DMS 273 (cell line): Measurements from ENCODE around the gene MYO7B.
A peak's percentile ranks its signal among the peaks of the same experiment; 100 is the strongest.

Experiments used
- DNase-seq: peaks from one replicate; lab custom pipeline; 2025; ENCODE audit not compliant: unreplicated experiment; lab: John Stamatoyannopoulos, UW

MYO7B gene

GRCh38 chr2:127586136-127586535 is 50.7 kb downstream of the MYO7B start:
- DNase-seq = no peak

GRCh38 chr2:127586746-127587295 is 51.3 kb downstream of the MYO7B start:
- DNase-seq = no peak

- DNase-seq = no peak
These were observed 52.8 kb downstream of the MYO7B start for GRCh38 chr2:127588241-127588640.

DNA sequence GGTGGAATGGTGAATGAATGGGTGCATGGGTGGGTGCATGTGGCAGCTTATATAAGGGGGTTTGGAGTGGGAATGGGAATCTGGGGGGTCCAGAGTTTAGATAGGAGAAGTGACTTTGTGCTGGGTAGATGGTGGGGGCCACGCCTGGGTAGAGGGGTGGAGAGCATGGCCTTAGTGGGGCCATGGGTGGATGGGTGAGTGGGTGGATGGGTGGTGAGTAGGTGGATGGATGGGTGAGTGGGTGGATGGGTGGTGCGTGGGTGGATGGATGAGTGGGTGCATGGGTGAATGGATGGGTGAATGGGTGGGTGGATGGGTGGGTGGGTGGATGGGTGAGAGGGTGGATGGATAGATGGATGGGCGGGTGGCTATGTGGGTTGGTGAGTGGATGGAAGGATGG is 53.9 kb downstream of the MYO7B start:
- no peak for DNase-seq

DNA sequence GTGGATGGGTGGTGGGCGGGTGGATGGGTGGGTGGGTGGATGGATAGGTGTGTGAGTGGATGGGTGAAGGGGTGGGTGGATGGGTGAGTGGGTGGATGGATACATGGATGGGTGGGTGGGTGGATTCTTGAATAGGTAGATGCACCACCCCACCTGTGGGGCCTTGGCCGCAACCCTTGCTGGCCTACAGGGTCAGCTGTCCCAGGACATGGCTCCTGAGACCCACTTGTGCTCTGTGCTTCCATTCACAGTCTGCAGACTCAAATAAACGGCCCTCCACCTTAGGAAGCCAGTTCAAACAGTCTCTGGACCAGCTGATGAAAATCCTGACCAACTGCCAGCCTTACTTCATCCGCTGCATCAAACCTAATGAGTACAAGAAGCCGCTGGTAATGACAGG is 54.4 kb downstream of the MYO7B start:
- DNase-seq = no peak

- DNase-seq = no peak
These were observed 55.1 kb downstream of the MYO7B start for GRCh38 chr2:127590386-127591190.

- peak; percentile 84 for DNase-seq
These were observed 55.9 kb downstream of the MYO7B start for GRCh38 chr2:127591221-127591923.

GRCh38 chr2:127592761-127593227 is 57.3 kb downstream of the MYO7B start:
- no peak for DNase-seq

DNA sequence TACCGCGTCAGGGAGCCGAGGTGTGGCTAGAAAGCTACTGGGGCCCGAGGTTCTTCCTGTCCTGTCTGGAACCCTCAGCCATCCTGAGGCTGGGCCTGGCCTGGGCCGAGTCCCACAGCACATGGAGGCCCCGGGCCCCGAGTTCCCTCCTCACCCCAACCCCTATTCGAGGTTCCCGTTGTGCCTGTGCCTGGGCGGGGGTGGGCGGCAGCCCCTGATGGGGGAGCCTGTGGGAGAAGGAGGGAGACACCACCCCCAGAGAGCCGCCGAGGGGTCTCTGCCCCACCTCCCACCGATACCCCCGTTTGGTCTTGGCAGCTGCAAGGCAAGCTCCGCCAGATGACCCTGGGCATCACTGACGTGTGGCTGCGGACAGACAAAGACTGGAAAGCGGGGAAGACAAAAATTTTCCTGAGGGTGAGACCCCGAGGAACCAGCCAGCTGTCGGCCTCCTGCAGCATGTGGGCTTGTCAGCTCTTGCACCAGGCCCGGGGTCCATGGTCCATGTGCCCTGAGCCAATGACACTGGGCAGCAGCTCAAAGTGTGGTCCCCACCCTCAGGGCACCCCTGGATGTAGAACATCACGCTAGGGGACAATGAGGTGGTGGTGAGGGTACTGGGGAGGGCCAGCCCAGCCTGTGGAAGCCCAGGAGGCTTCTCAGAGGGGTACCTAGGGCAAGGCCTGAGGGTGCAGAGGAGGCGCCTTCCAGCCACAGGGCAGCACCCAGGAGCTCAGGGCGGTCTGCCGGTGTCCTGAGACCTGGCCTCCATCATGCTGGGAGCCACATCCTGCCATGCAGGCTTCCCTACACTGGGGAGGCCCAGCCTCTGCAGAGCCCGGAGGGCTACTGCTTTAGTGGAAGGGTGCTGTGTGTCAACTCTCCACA is 58.0 kb downstream of the MYO7B start:
- DNase-seq = no peak

DNA sequence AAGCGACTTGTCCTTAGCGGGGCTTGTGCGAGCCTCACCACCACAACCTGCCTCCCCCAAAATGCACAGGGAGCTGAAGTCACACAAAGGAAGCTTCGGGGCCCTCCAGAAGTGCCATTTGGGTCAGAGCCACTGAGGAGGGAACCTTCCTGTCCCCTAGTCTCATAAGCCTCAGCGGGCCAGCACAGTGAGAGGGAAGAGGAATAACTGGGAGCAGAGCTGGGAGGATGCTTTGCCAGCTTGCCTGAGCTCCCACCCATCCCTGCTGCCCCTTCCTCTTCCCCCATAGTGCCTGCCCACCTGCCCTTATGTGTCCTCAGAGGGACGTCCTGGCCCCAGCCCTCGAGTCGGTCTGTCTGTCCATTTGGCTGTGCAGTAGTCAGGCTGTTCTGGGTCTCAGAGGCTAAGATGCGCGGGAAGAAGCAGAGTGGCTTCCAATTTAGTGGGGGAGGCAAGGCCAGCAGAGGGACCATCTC is 58.7 kb downstream of the MYO7B start:
- no peak for DNase-seq

- no peak for DNase-seq
These were observed 61.0 kb downstream of the MYO7B start for GRCh38 chr2:127596311-127597045.

DNA sequence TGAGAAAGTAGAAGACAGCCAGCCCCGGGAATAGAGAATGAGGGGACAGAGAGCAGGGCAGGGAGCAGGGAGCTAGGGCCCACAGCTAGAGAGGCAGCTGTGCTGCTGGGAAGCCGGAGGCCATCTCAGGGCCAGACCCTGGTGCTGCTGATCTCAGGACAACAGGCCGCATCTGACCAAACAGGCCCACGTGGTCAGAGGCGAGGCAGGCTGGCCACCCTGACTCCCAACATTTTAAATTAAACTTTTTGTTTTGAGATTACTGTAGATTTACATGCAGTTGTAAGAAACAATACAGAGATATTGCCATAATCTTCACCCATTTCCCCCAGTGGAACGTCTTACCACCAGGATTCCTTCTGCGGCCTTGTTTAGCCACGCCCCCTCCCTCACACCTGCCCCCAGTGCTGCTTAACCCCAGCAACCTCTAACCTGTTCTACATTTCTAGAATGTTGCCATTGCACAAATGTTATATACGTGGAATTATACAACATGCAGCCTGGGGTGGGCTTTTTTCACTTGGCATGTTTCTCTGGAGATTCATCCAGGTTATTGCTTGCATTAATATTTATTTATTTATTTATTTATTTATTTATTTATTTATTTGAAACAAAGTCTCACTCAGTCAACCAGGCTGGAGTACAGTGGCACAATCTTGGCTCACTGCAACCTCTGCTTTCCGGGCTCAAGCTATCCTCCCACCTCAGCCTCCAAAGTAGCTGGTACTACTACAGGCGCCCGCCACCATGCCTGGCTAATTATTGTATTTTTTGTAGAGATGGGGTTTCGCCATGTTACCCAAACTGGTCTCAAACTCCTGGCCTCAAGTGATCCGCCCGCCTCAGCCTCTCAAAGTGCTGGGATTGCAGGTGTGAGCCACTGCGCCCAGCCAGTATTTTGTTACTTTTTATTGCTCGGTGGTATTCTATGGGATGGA is 61.8 kb downstream of the MYO7B start:
- DNase-seq = no peak

- DNase-seq = no peak
These were observed 62.5 kb downstream of the MYO7B start for GRCh38 chr2:127597984-127598380.

DNA sequence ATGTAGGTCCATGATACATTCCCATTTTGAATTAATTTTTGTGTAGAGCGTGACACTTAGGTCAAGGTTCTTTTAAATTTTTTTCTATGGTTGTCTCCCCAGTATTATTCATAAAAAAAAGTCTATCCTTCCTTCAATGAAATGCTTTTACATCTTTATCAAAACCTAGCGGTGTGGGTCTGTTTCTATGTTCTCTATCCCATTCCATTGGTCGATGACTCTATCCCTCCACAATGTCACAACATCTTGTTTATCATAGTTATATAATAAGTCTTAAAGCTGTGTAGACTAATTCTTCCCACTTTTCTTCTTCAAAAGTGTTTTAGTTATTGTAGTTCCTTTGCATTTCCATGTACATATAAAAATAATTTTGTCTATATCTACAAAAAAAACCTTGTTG is 63.2 kb downstream of the MYO7B start:
- DNase-seq = no peak

DNA sequence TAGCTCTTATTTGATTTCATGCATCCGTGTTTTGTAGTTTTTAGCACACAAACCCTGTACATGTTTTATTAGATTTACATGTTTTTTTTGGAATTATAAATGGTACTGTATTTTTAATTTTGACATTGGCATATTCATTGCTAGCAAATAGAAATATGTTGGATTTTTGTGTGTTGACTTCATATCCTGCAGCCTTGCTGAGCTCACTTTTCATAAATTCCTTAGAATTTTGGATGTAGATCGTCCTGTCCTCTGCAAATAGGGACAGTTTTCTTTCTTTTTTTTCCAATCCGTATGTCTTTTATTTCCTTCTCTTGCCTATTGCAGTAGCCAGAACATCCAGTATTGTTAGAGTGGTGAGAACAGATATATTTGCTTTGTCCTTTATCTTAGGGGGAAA is 63.7 kb downstream of the MYO7B start:
- DNase-seq = no peak

DNA sequence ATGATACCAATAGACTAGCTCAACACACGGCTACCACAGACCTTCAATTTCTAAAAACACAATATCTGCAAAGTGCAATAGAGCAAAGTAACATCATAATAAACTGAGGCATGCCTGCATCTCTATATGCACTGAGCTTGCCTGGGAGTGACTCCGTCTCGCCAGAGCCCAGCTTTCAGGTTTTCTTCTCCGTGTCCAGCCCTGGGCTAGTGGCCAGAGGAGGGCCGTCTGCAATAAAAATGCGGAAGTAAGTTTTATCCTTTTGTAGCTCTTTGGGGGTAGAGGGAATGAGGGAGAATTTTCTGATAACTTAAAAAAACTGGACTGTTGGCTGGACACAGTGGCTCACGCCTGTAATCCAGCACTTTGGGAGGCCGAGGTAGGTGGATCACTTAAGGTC is 69.5 kb downstream of the MYO7B start:
- DNase-seq = no peak

DNA sequence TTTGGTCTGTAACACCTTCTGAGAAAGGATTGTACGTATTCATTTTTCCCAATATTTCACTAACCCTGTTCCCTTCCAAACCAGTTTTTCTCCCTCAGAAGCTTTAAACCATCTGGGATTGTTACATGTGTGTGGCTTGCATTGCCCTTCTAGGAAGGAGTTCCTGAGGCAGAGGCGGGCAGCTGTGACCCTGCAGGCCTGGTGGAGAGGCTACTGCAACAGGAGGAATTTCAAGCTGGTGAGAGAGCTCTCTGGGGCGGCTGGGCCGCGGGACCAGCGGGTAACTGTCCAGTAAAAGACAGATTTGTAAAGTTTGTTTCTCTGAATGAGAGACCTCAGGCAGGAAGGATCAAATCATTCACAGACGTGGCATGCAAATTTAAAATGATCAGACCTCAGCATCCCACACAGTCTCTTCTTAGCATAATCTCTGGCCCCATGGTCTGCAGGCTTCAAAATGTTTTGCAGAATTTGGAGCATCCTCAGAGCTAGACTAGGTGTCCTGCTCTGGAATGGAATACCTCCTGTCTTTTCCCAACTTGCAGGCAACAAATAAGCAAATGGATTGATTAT is 70.3 kb downstream of the MYO7B start:
- DNase-seq = no peak

GRCh38 chr2:127606625-127607398 is 71.3 kb downstream of the MYO7B start:
- DNase-seq = no peak
